C4-2B (cell line): ENCODE results near the gene BLVRA.

Experiments
- H3K27ac ChIP-seq: fragments of 450-650 bp; 2 replicates; pipeline ENCODE4 v1.5.1; 2017
- CTCF ChIP-seq: fragments of 450-650 bp; conservative IDR thresholded peaks from 2 replicates; pipeline ENCODE4 v1.5.1; 2017; ENCODE audit warnings: mild to moderate bottlenecking
- ZFX ChIP-seq: fragments of 450-650 bp; IDR thresholded peaks from 2 replicates; pipeline ENCODE4 v1.6.1; 2017

The BLVRA gene

GRCh38 chr7:43850348-43851116 lies 92.1 kb downstream of the BLVRA start:
- no peak for TF ChIP-seq CTCF
- TF ChIP-seq ZFX = no peak
- H3K27ac ChIP-seq = no peak overlapping the region

- no peak for TF ChIP-seq CTCF
- TF ChIP-seq ZFX = no peak
Observed at GRCh38 chr7:43851805-43852204, 93.3 kb downstream of the BLVRA start.

GRCh38 chr7:43855176-43855575 lies 96.7 kb downstream of the BLVRA start:
- H3K27ac ChIP-seq = no peak overlapping the region
- TF ChIP-seq ZFX = no peak
- no peak for TF ChIP-seq CTCF

More at GRCh38 chr7:43851805-43852204, 93.3 kb downstream of the BLVRA start:
- no peak overlapping the region for H3K27ac ChIP-seq

- TF ChIP-seq CTCF = no peak
- no peak for TF ChIP-seq ZFX
- no peak overlapping the region for H3K27ac ChIP-seq
Observed at GRCh38 chr7:43856316-43856715, 97.8 kb downstream of the BLVRA start.
